ENCODE results near the gene DNASE2B.
"Not testable (repeated sequence)": the region's sequence is repeated elsewhere in the genome, so short reads cannot be mapped to it uniquely, and the experiment has no call there.

DNA sequence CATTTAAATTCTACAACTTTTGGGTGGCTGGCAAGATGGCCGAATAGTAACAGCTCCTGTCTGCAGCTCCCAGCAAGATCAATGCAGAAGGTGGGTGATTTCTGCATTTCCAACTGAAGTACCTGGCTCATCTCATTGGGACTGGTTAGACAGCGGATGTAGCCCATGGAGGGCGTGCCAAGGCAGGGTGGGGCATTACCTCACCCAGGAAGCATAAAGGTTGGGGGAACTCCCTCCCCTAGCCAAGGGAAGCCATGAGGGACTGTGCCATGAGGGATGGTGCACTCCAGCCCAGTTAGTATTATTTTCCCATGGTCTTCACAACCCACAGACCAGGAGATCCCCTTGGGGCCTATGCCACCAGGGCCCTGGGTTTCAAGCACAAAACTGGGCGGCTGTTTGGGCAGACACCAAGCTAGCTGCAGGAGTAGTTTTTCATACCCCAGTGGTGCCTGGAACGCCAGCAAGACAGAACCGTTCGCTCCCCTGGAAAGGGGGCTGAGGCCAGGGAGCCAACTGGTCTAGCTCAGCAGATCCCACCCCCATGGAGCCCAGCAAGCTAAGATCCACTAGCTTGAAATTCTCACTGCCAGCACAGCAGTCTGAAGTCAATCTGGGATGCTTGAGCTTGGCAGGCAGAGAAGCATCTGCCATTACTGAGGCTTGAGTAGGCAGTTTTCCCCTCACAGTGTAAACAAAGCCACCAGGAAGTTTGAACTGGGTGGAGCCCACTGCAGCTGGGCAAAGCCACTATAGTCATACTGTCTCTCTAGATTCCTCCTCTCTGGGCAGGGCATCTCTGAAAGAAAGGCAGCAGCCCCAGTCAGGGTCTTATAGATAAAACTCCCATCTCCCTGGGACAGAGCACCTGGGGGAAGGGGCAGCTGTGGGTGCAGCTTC lies 44.7 kb downstream of the DNASE2B start:
- TF ChIP-seq, protein P1, sequence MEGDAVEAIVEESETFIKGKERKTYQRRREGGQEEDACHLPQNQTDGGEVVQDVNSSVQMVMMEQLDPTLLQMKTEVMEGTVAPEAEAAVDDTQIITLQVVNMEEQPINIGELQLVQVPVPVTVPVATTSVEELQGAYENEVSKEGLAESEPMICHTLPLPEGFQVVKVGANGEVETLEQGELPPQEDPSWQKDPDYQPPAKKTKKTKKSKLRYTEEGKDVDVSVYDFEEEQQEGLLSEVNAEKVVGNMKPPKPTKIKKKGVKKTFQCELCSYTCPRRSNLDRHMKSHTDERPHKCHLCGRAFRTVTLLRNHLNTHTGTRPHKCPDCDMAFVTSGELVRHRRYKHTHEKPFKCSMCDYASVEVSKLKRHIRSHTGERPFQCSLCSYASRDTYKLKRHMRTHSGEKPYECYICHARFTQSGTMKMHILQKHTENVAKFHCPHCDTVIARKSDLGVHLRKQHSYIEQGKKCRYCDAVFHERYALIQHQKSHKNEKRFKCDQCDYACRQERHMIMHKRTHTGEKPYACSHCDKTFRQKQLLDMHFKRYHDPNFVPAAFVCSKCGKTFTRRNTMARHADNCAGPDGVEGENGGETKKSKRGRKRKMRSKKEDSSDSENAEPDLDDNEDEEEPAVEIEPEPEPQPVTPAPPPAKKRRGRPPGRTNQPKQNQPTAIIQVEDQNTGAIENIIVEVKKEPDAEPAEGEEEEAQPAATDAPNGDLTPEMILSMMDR (IDR thresholded peaks at IDR 0.05), result not testable (repeated sequence)
- not testable (repeated sequence) for TF ChIP-seq POLR2A (IDR thresholded peaks at IDR 0.05)

Measured in prostate gland (tissue), 2 donors.